ENCODE data around the gene PGP. TPM values are rescaled to one million over a fixed set of nuclear protein-coding genes. Genes with fewer than 3 reads are reported as not detected.

The PGP gene
- total RNA-seq, 2 experiments from 2014 or later: 8.1 to 8.5 TPM

DNA sequence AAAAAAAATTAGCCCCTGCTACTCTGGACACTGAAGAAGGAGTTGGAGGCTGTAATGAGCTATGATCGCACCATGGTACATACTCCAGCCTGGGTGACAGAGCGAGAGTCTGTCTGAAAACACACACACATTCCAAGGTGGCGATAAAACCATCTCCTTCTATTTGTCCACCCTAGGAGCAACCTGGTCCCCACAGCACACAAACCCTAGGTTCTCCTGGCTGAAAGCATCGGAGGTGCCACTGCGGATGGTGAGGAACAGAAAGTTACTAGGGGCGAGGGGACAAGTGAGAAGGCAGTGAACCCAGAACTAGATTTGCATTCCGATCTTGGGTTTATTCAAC lies 38.1 kb upstream of the PGP start:
- no peak for TF ChIP-seq CTCF (IDR thresholded peaks at IDR 0.05)
- peaks cover 61% of the 10 kb centered on the region for H3K36me3 Mint-ChIP-seq (ENCODE audit: low read depth)
- intact Hi-C loops (cut with DNase I, micrococcal nuclease): loop anchor here (2.0 to 10.0 kb wide), 3 partner anchors 45 to 228 kb away; partner anchors contain the start of genes MLST8 (in 1 of the 2) and NHERF2 (in 1 of the 2)
- CTCF ChIA-PET: interaction anchor here (1.8 kb wide), 1 partner anchor 58 kb away, joined by 8 read pairs; no protein-coding TSS in a partner anchor
- peaks cover 19% of the 10 kb centered on the region for H3K4me1 ChIP-seq (ENCODE audit: insufficient read depth, low read length)
- H3K27me3 ChIP-seq (ENCODE audit: control insufficient read depth in 1 of 2, insufficient read depth in 2 of 2, low read length in 2 of 2): no peaks in the 10 kb centered on the region
- POLR2A ChIA-PET: interaction anchor here (0.6 to 3.0 kb wide), 6 partner anchors 11 to 207 kb away, joined by 3 to 18 read pairs (median 12); partner anchors contain the start of genes PGP, RNPS1, TEDC2 and TRAF7
- H3K27me3 Mint-ChIP-seq: no peaks in the 10 kb centered on the region
- H3K27ac Mint-ChIP-seq: peak overlapping the region; percentile 93
- H3K4me3 Mint-ChIP-seq: peak overlapping the region; percentile 65
- peaks cover 11% of the 10 kb centered on the region for H3K4me1 Mint-ChIP-seq (ENCODE audit: low read depth)
- H3K9me3 ChIP-seq (ENCODE audit: control insufficient read depth in 1 of 2, insufficient read depth in 1 of 2, low read length in 2 of 2): no peaks in the 10 kb centered on the region
- H3K27ac ChIP-seq (ENCODE audit: low read depth in 1 of 2, low read length in 2 of 2): no peak overlapping the region
- no peak for ATAC-seq (ENCODE audit: poor library complexity)
- H3K9me3 Mint-ChIP-seq: no peaks in the 10 kb centered on the region
- no peak for DNase-seq
- peaks cover 30% of the 10 kb centered on the region for H3K36me3 ChIP-seq (ENCODE audit: insufficient read depth, low read length)
- no peak overlapping the region for H3K4me3 ChIP-seq (ENCODE audit: low read length)

DNA sequence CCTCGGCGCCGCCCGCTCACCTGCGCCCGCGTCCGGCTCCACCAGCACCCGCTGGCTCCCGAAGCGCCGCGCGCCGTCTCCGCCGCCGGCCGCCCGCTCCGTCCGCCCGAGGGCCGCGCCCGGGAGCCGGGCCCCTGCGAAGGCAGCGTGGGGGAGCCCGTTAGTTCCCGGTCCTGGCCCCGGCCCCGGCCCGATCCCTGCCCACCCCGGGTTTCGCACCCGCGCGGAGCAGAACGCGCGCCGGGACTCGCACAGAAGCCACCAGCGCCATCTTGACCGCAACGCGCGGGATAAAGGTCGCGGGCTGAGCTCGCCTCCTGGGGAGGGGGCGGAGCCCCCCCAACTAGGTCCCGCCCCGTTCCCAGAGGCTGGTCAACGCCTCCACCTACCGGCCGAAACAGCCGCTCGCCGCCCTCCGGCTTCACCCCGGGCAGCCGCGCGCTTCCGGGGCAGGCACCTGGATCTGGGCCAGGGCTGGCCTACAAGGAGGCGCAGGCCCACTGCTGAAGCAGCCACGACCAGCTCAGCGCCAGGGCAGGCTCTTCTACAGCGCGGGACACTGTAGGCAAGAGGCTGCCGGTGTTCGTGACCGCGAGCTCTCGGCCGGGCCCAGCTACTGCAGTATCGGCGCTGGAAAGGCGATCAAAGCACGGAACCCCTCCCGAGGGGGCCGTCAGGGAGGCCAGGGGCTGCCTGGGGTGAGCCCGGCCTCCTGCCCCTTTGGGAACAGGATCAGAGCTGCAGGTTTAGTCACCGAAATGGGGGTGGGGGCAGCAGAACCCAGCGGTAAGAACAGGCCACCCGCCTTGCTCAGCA lies 36.9 kb upstream of the PGP start, which contains the start of gene ECI1:
ECI1 (minus strand) TSS at position 292 of the 816 bp plus-strand sequence; CDS start at position 271, 21 bp downstream.
- no peaks in the 10 kb centered on the region for H3K27me3 ChIP-seq (ENCODE audit: control insufficient read depth in 1 of 2, insufficient read depth in 2 of 2, low read length in 2 of 2)
- Mint-ChIP-seq H3K27ac (peak within 1 kb of the TSS; percentile 93), H3K27me3 (no peaks in the 10 kb centered on the region), H3K4me1 (ENCODE audit: low read depth) (peaks cover 11% of the 10 kb centered on the region), H3K9me3 (no peaks in the 10 kb centered on the region), H3K4me3 (peak within 1 kb of the TSS; percentile 92), H3K36me3 (ENCODE audit: low read depth) (peaks cover 48% of the 10 kb centered on the region)
- H3K4me1 ChIP-seq (ENCODE audit: insufficient read depth, low read length): peaks cover 19% of the 10 kb centered on the region
- intact Hi-C loops (cut with DNase I, micrococcal nuclease): loop anchor here (2.0 to 10.0 kb wide), 5 partner anchors 17 to 227 kb away; partner anchors contain the start of genes MLST8 (in 2 of the 2), NHERF2 (in 1 of the 2) and RNPS1 (in 1 of the 2)
- ChIA-PET POLR2A (interaction anchor here (0.8 to 3.0 kb wide), 15 partner anchors 12 to 631 kb away, joined by 3 to 18 read pairs (median 5); partner anchors contain the start of genes ABCA3, AMDHD2, ATP6V0C and FLYWCH2), CTCF (interaction anchor here (1.0 to 1.8 kb wide), 3 partner anchors 11 to 57 kb away, joined by 4 to 8 read pairs (median 5); partner anchors contain the start of gene PGP)
- H3K27ac ChIP-seq (ENCODE audit: low read depth in 1 of 2, low read length in 2 of 2): peak within 1 kb of the TSS; percentile 53 to 80
- ATAC-seq (ENCODE audit: poor library complexity) (peak; percentile 68), DNase-seq (peak; percentile 54 to 92 (median 75))
- peak within 1 kb of the TSS; percentile 66 for H3K4me3 ChIP-seq (ENCODE audit: low read length)
- H3K9me3 ChIP-seq (ENCODE audit: control insufficient read depth in 1 of 2, insufficient read depth in 1 of 2, low read length in 2 of 2): no peaks in the 10 kb centered on the region
- H3K36me3 ChIP-seq (ENCODE audit: insufficient read depth, low read length): peaks cover 21% of the 10 kb centered on the region
- TF ChIP-seq CTCF (IDR thresholded peaks at IDR 0.05): peak; percentile 44

DNA sequence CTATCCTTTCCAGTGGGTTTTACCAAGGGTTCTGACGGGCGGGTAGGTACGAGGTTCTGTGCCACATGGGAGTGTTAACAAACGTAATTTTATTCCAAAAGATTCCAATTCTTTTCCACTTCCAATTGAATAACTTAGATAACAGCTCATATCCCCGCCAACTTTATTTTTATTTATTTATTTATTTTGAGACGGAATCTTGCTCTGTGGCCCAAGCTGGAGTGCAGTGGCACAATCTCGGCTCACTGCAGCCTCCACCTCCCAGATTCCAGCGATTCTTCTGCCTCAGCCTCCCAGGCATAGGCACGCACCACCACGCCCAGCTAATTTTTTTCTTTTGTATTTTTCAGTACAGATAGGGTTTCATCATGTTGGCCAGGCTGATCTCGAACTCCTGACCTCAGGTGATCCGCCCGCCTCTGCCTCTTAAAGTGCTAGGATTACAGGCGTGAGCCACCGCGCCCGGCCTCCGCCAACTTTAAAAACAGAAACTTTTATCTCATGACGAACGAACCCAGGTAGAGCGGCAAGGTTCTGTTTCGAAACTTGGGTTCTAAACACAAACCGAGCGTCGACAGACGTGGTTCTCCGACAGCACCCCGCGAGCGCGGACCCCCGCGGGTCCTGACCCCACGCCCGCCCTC lies 36.1 kb upstream of the PGP start:
- Histone ChIP-seq H3K4me3 (ENCODE audit: low read length) (peak overlapping the region; percentile 66), H3K9me3 (ENCODE audit: control insufficient read depth in 1 of 2, insufficient read depth in 1 of 2, low read length in 2 of 2) (no peaks in the 10 kb centered on the region), H3K27ac (ENCODE audit: low read depth in 1 of 2, low read length in 2 of 2) (peak overlapping the region; percentile 21 to 64), H3K4me1 (ENCODE audit: insufficient read depth, low read length) (peaks cover 19% of the 10 kb centered on the region), H3K36me3 (ENCODE audit: insufficient read depth, low read length) (peaks cover 20% of the 10 kb centered on the region), H3K27me3 (ENCODE audit: control insufficient read depth in 1 of 2, insufficient read depth in 2 of 2, low read length in 2 of 2) (no peaks in the 10 kb centered on the region)
- peak; percentile 26 for ATAC-seq (ENCODE audit: poor library complexity)
- peak in 12 of 14 experiments; percentile 9 to 68 (median 48) for DNase-seq
- intact Hi-C loops (cut with DNase I, micrococcal nuclease): loop anchor here (2.0 to 10.0 kb wide), 4 partner anchors 18 to 226 kb away; partner anchors contain the start of genes MLST8 (in 2 of the 2), NHERF2 (in 1 of the 2) and RNPS1 (in 1 of the 2)
- no peak for TF ChIP-seq CTCF (IDR thresholded peaks at IDR 0.05)
- no peaks in the 10 kb centered on the region for H3K9me3 Mint-ChIP-seq
- peaks cover 41% of the 10 kb centered on the region for H3K36me3 Mint-ChIP-seq (ENCODE audit: low read depth)
- H3K27me3 Mint-ChIP-seq: no peaks in the 10 kb centered on the region
- H3K4me3 Mint-ChIP-seq: peak overlapping the region; percentile 92
- CTCF ChIA-PET: interaction anchor here (1.2 to 1.8 kb wide), 2 partner anchors 36 to 56 kb away, joined by 5 to 8 read pairs; partner anchors contain the start of gene PGP
- peak overlapping the region; percentile 93 for H3K27ac Mint-ChIP-seq
- POLR2A ChIA-PET: interaction anchor here (0.6 to 3.0 kb wide), 14 partner anchors 16 to 1046 kb away, joined by 3 to 18 read pairs (median 5); partner anchors contain the start of genes ABCA3, AMDHD2, MLST8 and NUBP2
- H3K4me1 Mint-ChIP-seq (ENCODE audit: low read depth): peaks cover 11% of the 10 kb centered on the region
